ENCODE data around the gene MAPK8IP1. TPM values are rescaled to one million over a fixed set of nuclear protein-coding genes. Genes with fewer than 3 reads are reported as not detected.

The MAPK8IP1 gene
- total RNA-seq, 1 experiment from 2014 or later = 13.6 TPM

GRCh38 chr11:45927684-45928413 is 42.4 kb downstream of the MAPK8IP1 start:
- H4K20me1 ChIP-seq (ENCODE audit: insufficient read depth) = 0 out of 2 replicates have a peak, but pooled peaks cover 4% of the 10 kb centered on the region
- H3K9me3 ChIP-seq (ENCODE audit: insufficient read depth, low read depth) = no peaks in the 10 kb centered on the region
- ChIA-PET CTCF (no interaction called here), POLR2A (ENCODE audit: unreplicated experiment) (interaction anchor here (1.1 kb wide), 1 partner anchor 10 kb away, joined by 6 read pairs; the partner anchor contains the start of gene PEX16)
- 0 out of 2 replicates have a peak, but pooled peaks cover 4% of the 10 kb centered on the region for H3K4me1 ChIP-seq (replicated peaks; ENCODE audit: insufficient read depth)
- peaks cover 7% of the 10 kb centered on the region; the same call in 1 of the 2 replicates for H3F3A ChIP-seq (ENCODE audit: insufficient read depth, low read depth)
- no peak overlapping the region for H3K4me2 ChIP-seq
- DNase-seq = no peak
- H3K27ac ChIP-seq = no peak overlapping the region
- no peaks in the 10 kb centered on the region for H3K27me3 ChIP-seq (ENCODE audit: insufficient read depth, low read depth)
- no peaks in the 10 kb centered on the region for H3K79me2 ChIP-seq (ENCODE audit: low read depth)
- H3K4me3 ChIP-seq = no peak overlapping the region
- H3K36me3 ChIP-seq (ENCODE audit: low read depth) = no peaks in the 10 kb centered on the region
- BruUV-seq (replicated peaks) = no TSS peak
- TF ChIP-seq CTCF (conservative IDR thresholded peaks at IDR 0.05) (no peak), EZH2 (IDR thresholded peaks at IDR 0.05; ENCODE audit: low read depth) (no peak)
- H2AFZ ChIP-seq = no peak overlapping the region
- intact Hi-C loops (cut with micrococcal nuclease; ENCODE audit: unreplicated experiment) = no loop called here
- no peaks in the 10 kb centered on the region for H3K9me2 ChIP-seq (ENCODE audit: insufficient read depth)

GRCh38 chr11:45928535-45929215 is 43.2 kb downstream of the MAPK8IP1 start:
- Histone ChIP-seq H3K4me3 (no peak overlapping the region), H2AFZ (no peak overlapping the region), H3K9me3 (ENCODE audit: insufficient read depth, low read depth) (no peaks in the 10 kb centered on the region), H3K4me1 (replicated peaks; ENCODE audit: insufficient read depth) (0 out of 2 replicates have a peak, but pooled peaks cover 4% of the 10 kb centered on the region), H3K27ac (no peak overlapping the region), H3K9me2 (ENCODE audit: insufficient read depth) (no peaks in the 10 kb centered on the region), H3F3A (ENCODE audit: insufficient read depth, low read depth) (peaks cover 7% of the 10 kb centered on the region; the same call in 1 of the 2 replicates), H3K36me3 (ENCODE audit: low read depth) (no peaks in the 10 kb centered on the region), H3K4me2 (no peak overlapping the region), H4K20me1 (ENCODE audit: insufficient read depth) (0 out of 2 replicates have a peak, but pooled peaks cover 4% of the 10 kb centered on the region), H3K79me2 (ENCODE audit: low read depth) (no peaks in the 10 kb centered on the region), H3K27me3 (ENCODE audit: insufficient read depth, low read depth) (no peaks in the 10 kb centered on the region)
- POLR2A ChIA-PET (ENCODE audit: unreplicated experiment) = interaction anchor here (1.1 kb wide), 1 partner anchor 11 kb away, joined by 6 read pairs; the partner anchor contains the start of gene PEX16
- DNase-seq = no peak
- TF ChIP-seq EZH2 (IDR thresholded peaks at IDR 0.05; ENCODE audit: low read depth) (no peak), CTCF (conservative IDR thresholded peaks at IDR 0.05) (no peak)
- intact Hi-C loops (cut with micrococcal nuclease; ENCODE audit: unreplicated experiment) = no loop called here
- no TSS peak for BruUV-seq (replicated peaks)
- CTCF ChIA-PET = interaction anchor here (0.6 kb wide), 1 partner anchor 541 kb away, joined by 5 read pairs; no protein-coding TSS in a partner anchor

- no peak overlapping the region for H2AFZ ChIP-seq
- H3K9me3 ChIP-seq (ENCODE audit: insufficient read depth, low read depth) = no peaks in the 10 kb centered on the region
- no peak for DNase-seq
- no peaks in the 10 kb centered on the region for H3K79me2 ChIP-seq (ENCODE audit: low read depth)
- H4K20me1 ChIP-seq (ENCODE audit: insufficient read depth) = 0 out of 2 replicates have a peak, but pooled peaks cover 4% of the 10 kb centered on the region
- TF ChIP-seq EZH2 (IDR thresholded peaks at IDR 0.05; ENCODE audit: low read depth) = no peak
- TF ChIP-seq CTCF (conservative IDR thresholded peaks at IDR 0.05) = no peak
- H3K27ac ChIP-seq = no peak overlapping the region
- intact Hi-C loops (cut with micrococcal nuclease; ENCODE audit: unreplicated experiment) = no loop called here
- ChIA-PET CTCF (interaction anchor here (0.6 to 0.7 kb wide), 2 partner anchors 77 to 540 kb away, joined by 3 to 5 read pairs; no protein-coding TSS in a partner anchor), POLR2A (ENCODE audit: unreplicated experiment) (interaction anchor here (0.6 kb wide), 2 partner anchors 58 to 1333 kb away, joined by 3 to 29 read pairs; no protein-coding TSS in a partner anchor)
- no TSS peak for BruUV-seq (replicated peaks)
- no peaks in the 10 kb centered on the region for H3K36me3 ChIP-seq (ENCODE audit: low read depth)
- H3K9me2 ChIP-seq (ENCODE audit: insufficient read depth) = no peaks in the 10 kb centered on the region
- no peaks in the 10 kb centered on the region; the same call in 1 of the 2 replicates for H3F3A ChIP-seq (ENCODE audit: insufficient read depth, low read depth)
- no peak overlapping the region for H3K4me3 ChIP-seq
- no peak overlapping the region for H3K4me2 ChIP-seq
- H3K27me3 ChIP-seq (ENCODE audit: insufficient read depth, low read depth) = no peaks in the 10 kb centered on the region
- 0 out of 2 replicates have a peak, but pooled peaks cover 4% of the 10 kb centered on the region for H3K4me1 ChIP-seq (replicated peaks; ENCODE audit: insufficient read depth)
These were observed 44.1 kb downstream of the MAPK8IP1 start for GRCh38 chr11:45929486-45930030.

All from PC-9 (cell line).